ENCODE measurements around the gene MSL3B.

The MSL3B gene

DNA sequence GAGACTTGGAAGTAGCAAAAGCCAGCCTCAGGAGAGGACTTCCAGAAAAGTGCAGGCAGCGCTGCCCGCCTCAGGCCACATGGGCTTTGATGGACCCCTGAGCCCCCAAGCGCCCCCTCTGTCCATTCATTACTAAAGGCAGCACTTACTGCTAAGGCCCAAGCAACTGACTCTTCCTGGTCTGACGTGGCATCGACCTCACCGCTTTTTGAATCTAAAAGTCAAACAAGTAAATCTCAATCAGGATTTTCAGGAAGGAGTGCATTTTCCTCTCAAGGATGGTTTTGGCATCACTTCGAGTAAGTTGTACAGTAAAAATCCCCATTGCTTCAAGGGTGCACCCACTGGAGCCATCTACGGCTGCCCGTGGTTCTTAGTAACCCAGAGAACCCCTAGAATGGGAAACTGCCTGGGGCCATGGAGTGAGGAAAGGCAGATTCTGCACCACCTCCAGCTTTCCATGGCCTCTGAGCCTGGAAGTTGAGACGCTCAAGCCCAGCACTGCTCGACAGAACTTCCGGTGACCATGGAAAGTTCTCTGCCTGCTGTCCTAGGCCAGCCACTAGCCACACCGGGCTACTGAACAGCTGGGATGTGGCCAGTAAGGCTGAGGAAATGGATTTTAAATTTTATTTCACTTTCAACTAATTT lies 20.8 kb downstream of the MSL3B start:
- H3K4me1 ChIP-seq, result no peaks in the 10 kb centered on the region
- H3K27ac ChIP-seq, result no peak overlapping the region
- intact Hi-C loops (cut with DNase I), result no loop called here
- no peak for ATAC-seq
- no peak for DNase-seq
- 98 to 99% (median 98%) methylated on average over 13 of the region's 13 CpGs for WGBS, 3 donors
- no peaks in the 10 kb centered on the region for H3K9me3 ChIP-seq
- peaks cover 0 to 5% (median 0%) of the 10 kb centered on the region in 3 donors for H3K27me3 ChIP-seq (ENCODE audit: insufficient read depth in 3 of 3, low read length in 2 of 3)
- H3K36me3 ChIP-seq (ENCODE audit: insufficient read depth in 1 of 2, low read depth in 1 of 2), result no peaks in the 10 kb centered on the region
- H3K4me3 ChIP-seq, result no peak overlapping the region
- TF ChIP-seq, protein P1, sequence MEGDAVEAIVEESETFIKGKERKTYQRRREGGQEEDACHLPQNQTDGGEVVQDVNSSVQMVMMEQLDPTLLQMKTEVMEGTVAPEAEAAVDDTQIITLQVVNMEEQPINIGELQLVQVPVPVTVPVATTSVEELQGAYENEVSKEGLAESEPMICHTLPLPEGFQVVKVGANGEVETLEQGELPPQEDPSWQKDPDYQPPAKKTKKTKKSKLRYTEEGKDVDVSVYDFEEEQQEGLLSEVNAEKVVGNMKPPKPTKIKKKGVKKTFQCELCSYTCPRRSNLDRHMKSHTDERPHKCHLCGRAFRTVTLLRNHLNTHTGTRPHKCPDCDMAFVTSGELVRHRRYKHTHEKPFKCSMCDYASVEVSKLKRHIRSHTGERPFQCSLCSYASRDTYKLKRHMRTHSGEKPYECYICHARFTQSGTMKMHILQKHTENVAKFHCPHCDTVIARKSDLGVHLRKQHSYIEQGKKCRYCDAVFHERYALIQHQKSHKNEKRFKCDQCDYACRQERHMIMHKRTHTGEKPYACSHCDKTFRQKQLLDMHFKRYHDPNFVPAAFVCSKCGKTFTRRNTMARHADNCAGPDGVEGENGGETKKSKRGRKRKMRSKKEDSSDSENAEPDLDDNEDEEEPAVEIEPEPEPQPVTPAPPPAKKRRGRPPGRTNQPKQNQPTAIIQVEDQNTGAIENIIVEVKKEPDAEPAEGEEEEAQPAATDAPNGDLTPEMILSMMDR (IDR thresholded peaks at IDR 0.05), result no peak

DNA sequence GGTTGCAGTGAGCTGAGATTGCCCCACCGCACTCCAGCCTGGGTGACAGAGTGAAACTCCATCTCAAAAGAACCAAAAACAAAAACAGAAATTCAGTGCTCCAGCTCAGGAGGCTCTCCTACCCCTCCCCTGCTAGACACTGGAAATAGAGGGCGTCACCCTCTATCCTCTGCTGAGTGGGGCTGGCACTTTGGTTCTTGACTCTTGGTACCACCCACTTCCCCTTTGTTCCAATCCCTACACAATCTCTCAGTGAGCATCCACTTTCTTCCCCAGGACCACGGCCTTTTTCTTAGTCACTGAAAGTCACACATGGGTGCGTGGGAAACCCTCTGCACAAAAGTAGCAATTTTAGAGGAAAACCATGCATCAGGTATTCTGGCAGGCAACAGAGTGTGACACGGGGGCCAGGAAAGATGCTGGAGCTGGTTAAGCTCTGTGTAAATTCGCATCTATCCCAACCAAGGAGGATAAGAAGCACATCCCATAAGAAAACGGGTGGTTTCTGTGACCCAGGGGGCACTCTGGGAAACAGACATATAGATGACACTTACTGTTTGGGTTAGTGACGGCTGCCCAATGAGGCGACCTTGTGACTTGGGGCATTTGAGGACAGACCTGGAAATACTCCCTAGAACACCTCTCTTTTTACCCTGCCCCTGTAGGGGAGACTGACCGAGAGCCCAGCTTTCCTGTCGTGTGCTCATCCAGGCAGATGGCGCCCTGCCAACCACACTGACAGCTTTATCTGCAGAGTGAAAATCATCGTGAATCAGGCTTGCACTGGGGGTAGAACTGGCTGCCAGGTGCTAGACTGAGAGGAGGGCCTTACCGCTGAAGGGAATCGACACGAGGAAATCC lies 21.6 kb downstream of the MSL3B start:
- Histone ChIP-seq H3K4me3 (no peak overlapping the region), H3K27ac (no peak overlapping the region), H3K4me1 (no peaks in the 10 kb centered on the region), H3K36me3 (ENCODE audit: insufficient read depth in 1 of 2, low read depth in 1 of 2) (no peaks in the 10 kb centered on the region), H3K9me3 (no peaks in the 10 kb centered on the region), H3K27me3 (ENCODE audit: insufficient read depth in 3 of 3, low read length in 2 of 3) (no peaks in the 10 kb centered on the region)
- intact Hi-C loops (cut with DNase I), result no loop called here
- 85 to 90% (median 87%) methylated on average over 16 of the region's 16 CpGs for whole genome bisulfite sequencing, 3 donors
- TF ChIP-seq, protein P1 (IDR thresholded peaks at IDR 0.05), result no peak
- DNase-seq (no peak), ATAC-seq (no peak)

DNA sequence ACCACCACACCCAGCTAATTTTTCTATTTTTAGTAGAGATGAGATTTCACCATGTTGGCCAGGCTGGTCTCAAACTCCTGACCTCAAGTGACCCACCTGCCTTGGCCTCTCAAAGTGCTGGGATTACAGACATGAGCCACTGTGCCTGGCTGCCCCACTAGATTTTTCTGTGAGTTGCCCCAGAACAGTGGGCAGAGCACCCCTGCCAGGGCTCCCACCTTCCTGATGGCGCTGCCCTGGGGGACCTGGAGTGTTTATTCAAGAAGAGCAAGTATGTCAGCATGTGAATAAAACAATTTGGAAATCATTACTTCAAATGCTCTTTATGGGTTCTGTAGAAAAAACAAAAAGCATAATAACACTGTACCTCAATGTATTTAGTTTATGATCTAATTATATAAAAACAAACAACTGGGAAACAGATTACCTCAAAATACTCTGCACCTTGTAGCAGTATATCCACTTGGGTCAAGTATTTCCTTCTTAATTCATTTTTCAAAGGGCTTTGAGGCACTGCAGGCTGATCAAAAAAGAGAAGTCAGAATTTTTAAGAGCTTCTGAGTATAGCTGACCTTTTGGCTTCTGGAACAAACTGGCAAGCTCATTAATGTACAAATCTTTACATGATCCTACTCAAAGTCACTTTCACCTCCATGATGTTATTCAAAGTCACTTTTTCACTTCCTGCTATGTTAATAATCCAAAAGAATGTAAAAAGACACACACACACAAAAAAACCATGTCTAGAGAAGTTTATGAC lies 22.7 kb downstream of the MSL3B start:
- TF ChIP-seq, protein P1 (IDR thresholded peaks at IDR 0.05), result no peak
- H3K27ac ChIP-seq, result no peak overlapping the region
- intact Hi-C loops (cut with DNase I), result no loop called here
- ATAC-seq (no peak), DNase-seq (no peak)
- 100% methylated on average over 1 of the region's 1 CpG for WGBS, 3 donors
- H3K36me3 ChIP-seq (ENCODE audit: insufficient read depth in 1 of 2, low read depth in 1 of 2), result no peaks in the 10 kb centered on the region
- no peaks in the 10 kb centered on the region for H3K4me1 ChIP-seq
- H3K27me3 ChIP-seq (ENCODE audit: insufficient read depth in 3 of 3, low read length in 2 of 3), result no peaks in the 10 kb centered on the region
- H3K4me3 ChIP-seq, result no peak overlapping the region
- no peaks in the 10 kb centered on the region for H3K9me3 ChIP-seq

DNA sequence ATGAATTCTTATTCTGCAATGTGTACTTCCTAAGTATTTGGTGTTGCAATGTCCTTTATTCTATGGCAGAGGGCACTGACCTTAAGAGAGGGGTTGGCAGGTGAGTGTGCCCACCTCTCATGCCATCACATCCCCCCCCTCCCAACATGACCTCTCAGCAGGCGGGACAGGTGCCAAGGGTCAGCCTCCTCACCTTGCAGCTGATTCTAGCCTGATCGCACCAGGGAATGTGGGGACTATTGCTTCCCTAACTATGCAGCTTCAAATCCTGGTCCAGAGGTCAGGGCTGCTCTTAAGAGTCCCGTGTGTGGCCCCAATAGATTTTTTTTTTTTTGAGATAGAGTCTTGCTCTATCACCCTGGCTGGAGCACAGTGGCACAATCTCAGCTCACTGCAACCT lies 23.4 kb downstream of the MSL3B start:
- 88 to 92% (median 92%) methylated on average over 3 of the region's 3 CpGs for WGBS, 3 donors
- H3K27me3 ChIP-seq (ENCODE audit: insufficient read depth in 3 of 3, low read length in 2 of 3), result no peaks in the 10 kb centered on the region
- H3K27ac ChIP-seq, result no peak overlapping the region
- H3K4me3 ChIP-seq, result no peak overlapping the region
- intact Hi-C loops (cut with DNase I), result no loop called here
- H3K36me3 ChIP-seq (ENCODE audit: insufficient read depth in 1 of 2, low read depth in 1 of 2), result no peaks in the 10 kb centered on the region
- H3K4me1 ChIP-seq, result no peaks in the 10 kb centered on the region
- TF ChIP-seq, protein P1 (IDR thresholded peaks at IDR 0.05), result no peak
- DNase-seq (no peak), ATAC-seq (no peak)
- no peaks in the 10 kb centered on the region for H3K9me3 ChIP-seq

Data from psoas muscle (tissue), 7 donors.